ENCODE data around the gene DMRTC1. TPM values are rescaled to one million over a fixed set of nuclear protein-coding genes. Genes with fewer than 3 reads are reported as not detected.
"Not testable (repeated sequence)": the region's sequence is repeated elsewhere in the genome, so short reads cannot be mapped to it uniquely, and the experiment has no call there.

The DMRTC1 gene
- not detected in 2 replicates for total RNA-seq

- not testable (repeated sequence) for H3K4me3 ChIP-seq (ENCODE audit: low read depth, low read length); DNase-seq (ENCODE audit: low read depth)
Measured at GRCh38 chrX:72943819-72944169, at the start of gene DMRTC1. Gene DMRTC1, minus strand, starts transcription at chrX:72943837. Its CDS starts 68,143 bp downstream, at chrX:72875694.

GRCh38 chrX:72980894-72981469, 37.3 kb upstream of the DMRTC1 start:
- DNase-seq (ENCODE audit: low read depth); H3K4me3 ChIP-seq (ENCODE audit: low read depth, low read length): not testable (repeated sequence)

- DNase-seq (ENCODE audit: low read depth); H3K4me3 ChIP-seq (ENCODE audit: low read depth, low read length): not testable (repeated sequence)
Measured at GRCh38 chrX:72974885-72975284, 31.2 kb upstream of the DMRTC1 start.

GRCh38 chrX:72971859-72972258, 28.2 kb upstream of the DMRTC1 start:
- not testable (repeated sequence) for DNase-seq (ENCODE audit: low read depth); H3K4me3 ChIP-seq (ENCODE audit: low read depth, low read length)

- not testable (repeated sequence) for H3K4me3 ChIP-seq (ENCODE audit: low read depth, low read length); DNase-seq (ENCODE audit: low read depth)
Measured at GRCh38 chrX:72959971-72960370, 16.3 kb upstream of the DMRTC1 start.

GRCh38 chrX:72943035-72943818, 410 bp downstream of the DMRTC1 start:
- DNase-seq (ENCODE audit: low read depth); H3K4me3 ChIP-seq (ENCODE audit: low read depth, low read length): not testable (repeated sequence)

GRCh38 chrX:72942272-72942671, 1.4 kb downstream of the DMRTC1 start:
- not testable (repeated sequence) for H3K4me3 ChIP-seq (ENCODE audit: low read depth, low read length); DNase-seq (ENCODE audit: low read depth)

- H3K4me3 ChIP-seq (ENCODE audit: low read depth, low read length); DNase-seq (ENCODE audit: low read depth): not testable (repeated sequence)
Measured at GRCh38 chrX:72937906-72938305, 5.7 kb downstream of the DMRTC1 start, which contains the start of gene FAM236A. Gene FAM236A, plus strand, starts transcription at chrX:72938206. Its CDS starts 57 bp downstream, at chrX:72938263.

GRCh38 chrX:72936882-72937455, 6.7 kb downstream of the DMRTC1 start:
- DNase-seq (ENCODE audit: low read depth); H3K4me3 ChIP-seq (ENCODE audit: low read depth, low read length): not testable (repeated sequence)

GRCh38 chrX:72936455-72936854, 7.2 kb downstream of the DMRTC1 start:
- H3K4me3 ChIP-seq (ENCODE audit: low read depth, low read length); DNase-seq (ENCODE audit: low read depth): not testable (repeated sequence)

- not testable (repeated sequence) for DNase-seq (ENCODE audit: low read depth); H3K4me3 ChIP-seq (ENCODE audit: low read depth, low read length)
Measured at GRCh38 chrX:72932283-72932682, 11.4 kb downstream of the DMRTC1 start.

- H3K4me3 ChIP-seq (ENCODE audit: low read depth, low read length); DNase-seq (ENCODE audit: low read depth): not testable (repeated sequence)
Measured at GRCh38 chrX:72916096-72916495, 27.5 kb downstream of the DMRTC1 start.

GRCh38 chrX:72912315-72912714, 31.3 kb downstream of the DMRTC1 start, which contains the start of gene FAM236C:
Gene FAM236C, plus strand, starts transcription at chrX:72912615. Its CDS starts 100 bp downstream, at chrX:72912715.
- not testable (repeated sequence) for DNase-seq (ENCODE audit: low read depth); H3K4me3 ChIP-seq (ENCODE audit: low read depth, low read length)

- DNase-seq (ENCODE audit: low read depth); H3K4me3 ChIP-seq (ENCODE audit: low read depth, low read length): not testable (repeated sequence)
Measured at GRCh38 chrX:72889740-72890139, 53.9 kb downstream of the DMRTC1 start.

- H3K4me3 ChIP-seq (ENCODE audit: low read depth, low read length); DNase-seq (ENCODE audit: low read depth): not testable (repeated sequence)
Measured at GRCh38 chrX:72882898-72883297, 60.7 kb downstream of the DMRTC1 start.

GRCh38 chrX:72837532-72837931, 106.1 kb downstream of the DMRTC1 start:
- not testable (repeated sequence) for DNase-seq (ENCODE audit: low read depth); H3K4me3 ChIP-seq (ENCODE audit: low read depth, low read length)

- not testable (repeated sequence) for DNase-seq (ENCODE audit: low read depth); H3K4me3 ChIP-seq (ENCODE audit: low read depth, low read length)
Measured at GRCh38 chrX:72830701-72831100, 112.9 kb downstream of the DMRTC1 start.
